ENCODE results near the gene MKNK1. TPM values are rescaled to one million over a fixed set of nuclear protein-coding genes. Genes with fewer than 3 reads are reported as not detected.

Gene MKNK1
- total and polyA plus RNA-seq, 2 of the 8 experiments (the other 6 are each of a cell fraction or from before 2014, with no cell fraction given), result 13.9 to 21.5 TPM

- TF ChIP-seq RNF2 (IDR thresholded peaks at IDR 0.05; ENCODE audit: borderline replicate concordance, low read depth, low read length, missing control alignments, poor library complexity, severe bottlenecking) (no peak), RXRA (IDR thresholded peaks at IDR 0.05; ENCODE audit: insufficient read depth, low read depth, low read length) (no peak), PHF8 (conservative IDR thresholded peaks at IDR 0.05; ENCODE audit: low read depth, low read length) (no peak)
Observed at GRCh38 chr1:46557403-46557802, 46.7 kb downstream of the MKNK1 start (continued).

Data from H1 (cell line).